GM12872 (cell line): ENCODE results near the gene SEPHS2.

ENCODE experiments used
- CTCF ChIP-seq: IDR thresholded peaks from 3 replicates; pipeline ENCODE4 v1.5.1; 2011; ENCODE audit warnings: low read depth, mild to moderate bottlenecking, low read length, moderate library complexity; ENCODE audit not compliant: insufficient read depth

SEPHS2 gene

GRCh38 chr16:30488764-30489605 is 43.3 kb upstream of the SEPHS2 start:
- no peak for TF ChIP-seq CTCF

GRCh38 chr16:30485818-30486436 is 40.3 kb upstream of the SEPHS2 start:
- no peak for TF ChIP-seq CTCF

- TF ChIP-seq CTCF = no peak
Observed at GRCh38 chr16:30484887-30485286, 39.2 kb upstream of the SEPHS2 start.

- peak; percentile 34; the same call in 2 of the 3 replicates for TF ChIP-seq CTCF
Observed at GRCh38 chr16:30482366-30482765, 36.7 kb upstream of the SEPHS2 start.

GRCh38 chr16:30481381-30481780 is 35.7 kb upstream of the SEPHS2 start:
- no peak for TF ChIP-seq CTCF

GRCh38 chr16:30478766-30479478 is 33.2 kb upstream of the SEPHS2 start:
- no peak for TF ChIP-seq CTCF

GRCh38 chr16:30476991-30477390 is 31.3 kb upstream of the SEPHS2 start:
- TF ChIP-seq CTCF = no peak
